Keratinocyte (primary cell): ENCODE data around the gene ZNF496. TPM values are rescaled to one million over a fixed set of nuclear protein-coding genes. Genes with fewer than 3 reads are reported as not detected.

Experiments used
- DNase-seq: peaks from one replicate; pipeline ENCODE4 v3.0.0-alpha.2; 2011; ENCODE audit warnings: low read depth, missing footprints, low spot score
- FAIRE-seq: peaks from 2 replicates; lab custom pipeline; 2011; peaks lifted over from hg19 to GRCh38; lab: Jason Lieb, UNC
- H2AFZ ChIP-seq: 2 replicates; pipeline ENCODE4 v1.6.0; 2012; ENCODE audit warnings: low read length, control low read depth, inconsistent platforms; ENCODE audit not compliant: control insufficient read depth
- H3K27ac ChIP-seq: 2 replicates; pipeline ENCODE4 v1.5.1; 2011; ENCODE audit warnings: low read length; ENCODE audit not compliant: control insufficient read depth, insufficient read depth
- H3K27me3 ChIP-seq: 3 replicates; pipeline ENCODE4 v1.6.0; 2011; ENCODE audit warnings: low read length; ENCODE audit not compliant: control insufficient read depth, insufficient read depth; ENCODE audit errors: extremely low read depth
- H3K36me3 ChIP-seq, 2 experiments: 2 replicates in 1 of 2; 3 replicates in 1 of 2; pipeline ENCODE4 v1.5.1; 2011; ENCODE audit warnings: low read length in 2 of 2, mild to moderate bottlenecking in 1 of 2; ENCODE audit not compliant: control insufficient read depth in 2 of 2, insufficient read depth in 2 of 2; ENCODE audit errors: extremely low read depth in 1 of 2
- H3K4me1 ChIP-seq: 3 replicates; pipeline ENCODE4 v1.5.1; 2011; ENCODE audit warnings: low read length; ENCODE audit not compliant: control insufficient read depth, insufficient read depth; ENCODE audit errors: extremely low read depth
- H3K4me2 ChIP-seq: 3 replicates; pipeline ENCODE4 v1.6.0; 2011; ENCODE audit warnings: low read depth, low read length; ENCODE audit not compliant: control insufficient read depth, insufficient read depth; ENCODE audit errors: extremely low read depth
- H3K4me3 ChIP-seq, 3 experiments: fragments of 200-600 bp in 1 of 3; sonication (generic) in 1 of 3; 2 replicates in 2 of 3; 3 replicates in 1 of 3; pipeline ENCODE4 v1.5.1; 2011 to 2016; ENCODE audit warnings: low read length in 3 of 3, mild to moderate bottlenecking in 3 of 3, control low read depth in 2 of 3, inconsistent platforms in 1 of 3, low read depth in 1 of 3, mixed read lengths in 1 of 3, mixed run types in 1 of 3, moderate library complexity in 1 of 3; ENCODE audit not compliant: control insufficient read depth in 2 of 3, insufficient read depth in 2 of 3; ENCODE audit errors: extremely low read depth in 1 of 3
- H3K79me2 ChIP-seq: 2 replicates; pipeline ENCODE4 v1.6.0; 2012; ENCODE audit warnings: low read length; ENCODE audit not compliant: control insufficient read depth, insufficient read depth
- H3K9ac ChIP-seq: 3 replicates; pipeline ENCODE4 v1.6.0; 2011; ENCODE audit warnings: low read length; ENCODE audit not compliant: control insufficient read depth, insufficient read depth; ENCODE audit errors: extremely low read depth
- H3K9me1 ChIP-seq: 3 replicates; pipeline ENCODE4 v1.6.0; 2011; ENCODE audit warnings: low read length; ENCODE audit not compliant: control insufficient read depth, insufficient read depth; ENCODE audit errors: extremely low read depth
- H3K9me3 ChIP-seq: 2 replicates; pipeline ENCODE4 v1.5.1; 2012; ENCODE audit warnings: low read depth, low read length; ENCODE audit not compliant: control insufficient read depth
- H4K20me1 ChIP-seq: 3 replicates; pipeline ENCODE4 v1.6.0; 2011; ENCODE audit warnings: low read length; ENCODE audit not compliant: control insufficient read depth, insufficient read depth; ENCODE audit errors: extremely low read depth
- CTCF ChIP-seq, 3 experiments: IDR thresholded peaks in 1 of 3; conservative IDR thresholded peaks in 1 of 3; optimal IDR thresholded peaks in 1 of 3; 2 replicates in 2 of 3; 3 replicates in 1 of 3; pipeline versions ENCODE3 to v1.5.1; 2011; ENCODE audit warnings: low read length in 3 of 3, mild to moderate bottlenecking in 3 of 3, moderate library complexity in 2 of 3, control low read depth in 1 of 3, inconsistent platforms in 1 of 3; ENCODE audit not compliant: insufficient read depth in 2 of 3; ENCODE audit errors: extremely low read depth in 1 of 3
- EZH2 ChIP-seq: IDR thresholded peaks from one replicate; pipeline ENCODE4 v1.6.1; 2012; ENCODE audit warnings: inconsistent platforms, mild to moderate bottlenecking, low read length, moderate library complexity
- dilution Hi-C: fragments of 300-500 bp; cut with MboI; formaldehyde crosslinking; loops from one replicate; pipeline ENCODE4 v1.7.0; 2020; ENCODE audit warnings: low sequenced_read_pairs; ENCODE audit not compliant: extremely low pct_ligation_motif_present
- polyA plus RNA-seq, 5 experiments: library from polyadenylated mRNA; depleted of rRNA in 3 of 5; stranded (reverse) in 3 of 5; stranded (forward) in 1 of 5; unstranded in 1 of 5; fragments of >200 nt; gene quantifications; 1 replicate in 1 of 5; 2 replicates in 3 of 5; 3 replicates in 1 of 5; pipeline versions ENCODE4 v1.2.1 to v1.2.3, GENCODE V29; 2011 to 2012; ENCODE audit warnings: missing spikeins in 2 of 5, low read depth in 1 of 5, low replicate concordance in 1 of 5

The ZNF496 gene
- polyA plus RNA-seq, 1 donor (not counting 4 experiments of a cell fraction or from before 2014, with no cell fraction given): 8.9 TPM

GRCh38 chr1:247336390-247336789, 4.7 kb upstream of the ZNF496 start:
- no peak overlapping the region for H3K4me2 ChIP-seq
- FAIRE-seq (no peak), DNase-seq (no peak)
- dilution Hi-C loops: no loop called here
- H2AFZ ChIP-seq: no peak overlapping the region
- peaks cover 0 to 4% of the 10 kb centered on the region in 2 experiments for H3K36me3 ChIP-seq
- TF ChIP-seq EZH2 (no peak), CTCF (optimal IDR thresholded peaks at IDR 0.05 in 1 of 3, IDR thresholded peaks at IDR 0.05 in 1 of 3, conservative IDR thresholded peaks at IDR 0.05 in 1 of 3; ENCODE audit: extremely low read depth in 1 of 3, insufficient read depth in 2 of 3, low read length in 3 of 3) (no peak)
- H3K9me3 ChIP-seq: no peaks in the 10 kb centered on the region
- no peak overlapping the region for H3K27ac ChIP-seq
- H3K79me2 ChIP-seq: peaks cover 35% of the 10 kb centered on the region
- H3K9ac ChIP-seq: no peak overlapping the region
- H3K4me1 ChIP-seq: peaks cover 6% of the 10 kb centered on the region
- H4K20me1 ChIP-seq: no peaks in the 10 kb centered on the region
- no peak overlapping the region for H3K4me3 ChIP-seq
- no peaks in the 10 kb centered on the region for H3K27me3 ChIP-seq
- no peaks in the 10 kb centered on the region for H3K9me1 ChIP-seq

DNA sequence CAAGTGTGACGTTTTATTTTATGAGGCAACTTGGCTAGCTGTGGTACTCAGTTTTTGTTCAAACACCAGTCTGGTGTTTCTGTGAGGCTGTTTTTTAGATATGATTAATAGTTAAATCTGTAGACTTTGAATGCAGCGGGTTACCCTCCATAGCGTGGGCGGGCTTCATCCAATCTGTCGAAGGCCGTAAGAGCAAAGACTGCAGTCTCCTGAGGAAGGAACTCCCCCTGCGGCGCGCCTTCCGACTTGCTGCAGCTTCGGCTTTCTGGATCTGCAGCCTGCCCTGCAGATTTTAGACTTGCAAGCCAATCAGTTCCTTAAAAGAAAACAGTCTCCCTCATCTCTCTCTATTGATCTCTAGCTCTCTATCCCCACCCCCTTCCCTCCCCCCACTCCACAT, 4.2 kb upstream of the ZNF496 start:
- TF ChIP-seq EZH2 (no peak), CTCF (optimal IDR thresholded peaks at IDR 0.05 in 1 of 3, IDR thresholded peaks at IDR 0.05 in 1 of 3, conservative IDR thresholded peaks at IDR 0.05 in 1 of 3; ENCODE audit: extremely low read depth in 1 of 3, insufficient read depth in 2 of 3, low read length in 3 of 3) (no peak)
- H3K4me3 ChIP-seq: no peak overlapping the region
- H3K4me2 ChIP-seq: no peak overlapping the region
- no peak for FAIRE-seq
- H3K9me1 ChIP-seq: no peaks in the 10 kb centered on the region
- no peak for DNase-seq
- no peak overlapping the region for H2AFZ ChIP-seq
- peaks cover 0 to 4% of the 10 kb centered on the region in 2 experiments for H3K36me3 ChIP-seq
- H3K4me1 ChIP-seq: peaks cover 6% of the 10 kb centered on the region
- H3K27me3 ChIP-seq: no peaks in the 10 kb centered on the region
- H3K79me2 ChIP-seq: peaks cover 35% of the 10 kb centered on the region
- no peaks in the 10 kb centered on the region for H3K9me3 ChIP-seq
- H3K27ac ChIP-seq: no peak overlapping the region
- dilution Hi-C loops: no loop called here
- no peak overlapping the region for H3K9ac ChIP-seq
- H4K20me1 ChIP-seq: no peaks in the 10 kb centered on the region
